ENCODE data around the gene SMCP.

DNA sequence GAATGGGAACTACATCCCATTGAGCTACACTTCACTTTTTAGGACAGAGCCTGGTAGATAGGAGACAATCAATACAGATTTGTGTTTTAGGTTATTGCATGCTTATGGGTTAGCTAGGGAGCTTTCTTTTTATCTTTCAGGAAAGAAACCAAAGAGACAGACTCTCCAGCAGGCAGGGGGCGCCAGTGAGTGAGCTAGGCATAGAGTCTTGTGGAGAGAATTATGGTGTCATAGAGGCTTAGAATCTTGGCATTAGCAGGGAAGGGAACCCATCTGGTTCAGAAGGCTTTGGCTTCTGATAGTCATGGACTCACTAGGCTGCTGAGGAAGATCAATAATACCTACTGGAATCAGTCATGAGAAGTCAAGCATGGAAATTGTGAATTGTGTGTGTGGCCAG, at the start of gene SMCP:
- TF ChIP-seq, protein P1, sequence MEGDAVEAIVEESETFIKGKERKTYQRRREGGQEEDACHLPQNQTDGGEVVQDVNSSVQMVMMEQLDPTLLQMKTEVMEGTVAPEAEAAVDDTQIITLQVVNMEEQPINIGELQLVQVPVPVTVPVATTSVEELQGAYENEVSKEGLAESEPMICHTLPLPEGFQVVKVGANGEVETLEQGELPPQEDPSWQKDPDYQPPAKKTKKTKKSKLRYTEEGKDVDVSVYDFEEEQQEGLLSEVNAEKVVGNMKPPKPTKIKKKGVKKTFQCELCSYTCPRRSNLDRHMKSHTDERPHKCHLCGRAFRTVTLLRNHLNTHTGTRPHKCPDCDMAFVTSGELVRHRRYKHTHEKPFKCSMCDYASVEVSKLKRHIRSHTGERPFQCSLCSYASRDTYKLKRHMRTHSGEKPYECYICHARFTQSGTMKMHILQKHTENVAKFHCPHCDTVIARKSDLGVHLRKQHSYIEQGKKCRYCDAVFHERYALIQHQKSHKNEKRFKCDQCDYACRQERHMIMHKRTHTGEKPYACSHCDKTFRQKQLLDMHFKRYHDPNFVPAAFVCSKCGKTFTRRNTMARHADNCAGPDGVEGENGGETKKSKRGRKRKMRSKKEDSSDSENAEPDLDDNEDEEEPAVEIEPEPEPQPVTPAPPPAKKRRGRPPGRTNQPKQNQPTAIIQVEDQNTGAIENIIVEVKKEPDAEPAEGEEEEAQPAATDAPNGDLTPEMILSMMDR (IDR thresholded peaks at IDR 0.05; ENCODE audit: poor library complexity, severe bottlenecking): no peak
- TF ChIP-seq POLR2AphosphoS5 (IDR thresholded peaks at IDR 0.05) (no peak), EZH2 (IDR thresholded peaks at IDR 0.05; ENCODE audit: borderline replicate concordance, insufficient read depth, low read length, poor library complexity, severe bottlenecking) (no peak), EP300 (conservative IDR thresholded peaks at IDR 0.05; ENCODE audit: poor library complexity, severe bottlenecking) (no peak)
- TF ChIP-seq, protein P2, sequence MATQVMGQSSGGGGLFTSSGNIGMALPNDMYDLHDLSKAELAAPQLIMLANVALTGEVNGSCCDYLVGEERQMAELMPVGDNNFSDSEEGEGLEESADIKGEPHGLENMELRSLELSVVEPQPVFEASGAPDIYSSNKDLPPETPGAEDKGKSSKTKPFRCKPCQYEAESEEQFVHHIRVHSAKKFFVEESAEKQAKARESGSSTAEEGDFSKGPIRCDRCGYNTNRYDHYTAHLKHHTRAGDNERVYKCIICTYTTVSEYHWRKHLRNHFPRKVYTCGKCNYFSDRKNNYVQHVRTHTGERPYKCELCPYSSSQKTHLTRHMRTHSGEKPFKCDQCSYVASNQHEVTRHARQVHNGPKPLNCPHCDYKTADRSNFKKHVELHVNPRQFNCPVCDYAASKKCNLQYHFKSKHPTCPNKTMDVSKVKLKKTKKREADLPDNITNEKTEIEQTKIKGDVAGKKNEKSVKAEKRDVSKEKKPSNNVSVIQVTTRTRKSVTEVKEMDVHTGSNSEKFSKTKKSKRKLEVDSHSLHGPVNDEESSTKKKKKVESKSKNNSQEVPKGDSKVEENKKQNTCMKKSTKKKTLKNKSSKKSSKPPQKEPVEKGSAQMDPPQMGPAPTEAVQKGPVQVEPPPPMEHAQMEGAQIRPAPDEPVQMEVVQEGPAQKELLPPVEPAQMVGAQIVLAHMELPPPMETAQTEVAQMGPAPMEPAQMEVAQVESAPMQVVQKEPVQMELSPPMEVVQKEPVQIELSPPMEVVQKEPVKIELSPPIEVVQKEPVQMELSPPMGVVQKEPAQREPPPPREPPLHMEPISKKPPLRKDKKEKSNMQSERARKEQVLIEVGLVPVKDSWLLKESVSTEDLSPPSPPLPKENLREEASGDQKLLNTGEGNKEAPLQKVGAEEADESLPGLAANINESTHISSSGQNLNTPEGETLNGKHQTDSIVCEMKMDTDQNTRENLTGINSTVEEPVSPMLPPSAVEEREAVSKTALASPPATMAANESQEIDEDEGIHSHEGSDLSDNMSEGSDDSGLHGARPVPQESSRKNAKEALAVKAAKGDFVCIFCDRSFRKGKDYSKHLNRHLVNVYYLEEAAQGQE (IDR thresholded peaks at IDR 0.05; ENCODE audit: borderline replicate concordance): no peak
